GM19025 (cell line): Measurements from ENCODE around the gene REXO1.

ENCODE experiments used
- ATAC-seq: cut with Tn5 transposase; IDR thresholded peaks from one replicate; pipeline ENCODE4 v1.9.1; 2021; ENCODE audit warnings: mild to moderate bottlenecking, low read depth, moderate library complexity; ENCODE audit not compliant: unreplicated experiment

Gene REXO1

DNA sequence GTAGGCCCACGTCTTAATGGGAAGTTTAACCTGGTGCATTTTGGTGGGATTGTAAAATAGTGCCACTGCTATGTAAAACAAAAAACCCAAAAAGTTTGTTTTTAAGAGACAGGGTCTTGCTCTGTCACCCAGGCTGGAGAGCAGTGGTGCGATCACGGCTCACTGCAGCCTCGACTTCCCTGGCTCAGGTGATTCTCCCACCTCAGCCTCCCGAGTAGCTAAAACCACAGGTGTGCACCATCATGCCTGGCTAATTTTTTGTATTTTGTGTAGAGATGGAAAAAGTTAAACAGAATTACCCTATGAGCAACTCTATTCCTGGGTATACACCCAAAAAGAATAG, 820 bp upstream of the REXO1 start:
- ATAC-seq: no peak

DNA sequence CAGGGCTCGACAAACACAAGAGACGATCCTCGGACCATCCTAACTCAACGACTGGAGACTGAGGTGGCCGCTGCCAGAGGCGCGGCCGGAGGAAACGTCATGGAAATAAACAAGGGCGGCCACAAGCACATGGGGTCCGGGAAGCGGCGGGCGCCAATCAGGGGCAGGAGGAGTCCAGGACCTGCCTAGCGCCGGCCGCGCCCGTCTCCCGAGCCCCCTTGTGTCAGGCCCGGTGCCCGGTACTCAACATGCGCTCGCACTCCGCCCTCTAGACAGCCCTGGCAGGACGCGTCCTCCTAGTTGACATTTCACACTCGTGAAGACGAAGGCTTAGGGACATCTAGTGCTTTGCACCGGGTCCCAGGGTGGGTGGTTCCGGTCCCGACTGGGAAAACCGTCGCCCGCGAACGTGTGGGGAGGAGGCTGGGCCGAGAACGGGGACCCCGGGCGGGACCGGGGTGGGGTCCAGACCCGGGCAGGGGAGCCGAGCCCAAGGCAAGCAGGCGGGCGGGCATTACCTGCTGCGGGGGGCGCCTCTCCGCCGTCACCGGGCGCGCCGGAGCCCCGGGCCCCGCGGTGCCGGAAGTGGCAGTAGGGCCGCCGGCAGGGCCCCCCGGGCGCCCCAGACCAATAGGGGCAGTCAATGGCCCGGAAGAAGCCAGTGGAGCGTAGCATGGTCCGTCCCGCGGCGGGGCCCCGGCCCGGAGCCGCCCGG, 442 bp downstream of the REXO1 start:
- peak; percentile 28 for ATAC-seq

DNA sequence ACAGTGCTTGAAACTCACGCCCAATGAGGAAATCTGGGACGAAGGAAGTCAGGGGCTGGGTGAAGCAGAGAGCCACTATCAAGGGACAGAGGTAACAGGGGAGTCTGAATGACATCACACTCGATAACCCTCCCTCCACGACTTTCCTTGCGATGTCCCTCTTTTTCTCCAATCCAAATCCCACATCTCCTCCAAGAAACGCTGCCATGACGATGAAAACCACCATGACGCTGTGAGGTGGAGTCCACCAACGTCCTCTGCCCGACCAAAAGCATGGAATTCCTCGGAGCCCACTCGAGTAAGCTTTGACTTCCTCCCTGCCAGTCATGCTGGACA, 967 bp downstream of the REXO1 start:
- ATAC-seq: no peak

DNA sequence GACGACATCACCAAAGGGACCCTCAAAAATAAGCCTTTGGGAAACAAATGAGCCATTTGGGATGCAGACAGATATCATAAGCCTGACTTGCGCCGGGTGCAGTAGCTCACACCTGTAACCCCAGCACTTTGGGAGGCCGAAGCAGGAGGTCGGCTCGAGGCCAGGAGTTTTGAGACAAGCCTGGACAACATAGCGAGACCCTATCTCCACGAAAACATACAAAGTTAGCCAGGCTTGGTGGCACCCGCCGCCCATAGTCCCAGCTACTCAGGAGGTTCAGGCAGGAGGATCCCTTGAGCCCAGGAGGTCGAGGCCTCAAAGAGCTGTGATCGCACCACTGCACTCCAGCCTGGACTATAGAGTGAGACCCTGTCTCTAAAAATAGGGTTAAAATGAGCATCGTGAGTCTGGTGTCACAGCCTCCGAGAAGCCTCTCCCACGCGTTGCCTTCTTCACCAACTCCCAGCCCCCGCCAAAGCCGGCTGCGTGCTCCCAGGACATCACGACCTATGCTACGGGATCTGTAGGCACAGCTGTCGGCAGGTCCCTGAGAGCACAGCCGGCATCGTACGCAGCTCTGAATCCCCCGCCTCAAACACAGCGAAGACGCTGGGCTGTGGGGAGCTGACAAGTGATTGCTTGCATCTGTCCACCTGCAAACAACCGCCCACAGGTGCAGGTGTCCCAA, 1.6 kb downstream of the REXO1 start:
- no peak for ATAC-seq

DNA sequence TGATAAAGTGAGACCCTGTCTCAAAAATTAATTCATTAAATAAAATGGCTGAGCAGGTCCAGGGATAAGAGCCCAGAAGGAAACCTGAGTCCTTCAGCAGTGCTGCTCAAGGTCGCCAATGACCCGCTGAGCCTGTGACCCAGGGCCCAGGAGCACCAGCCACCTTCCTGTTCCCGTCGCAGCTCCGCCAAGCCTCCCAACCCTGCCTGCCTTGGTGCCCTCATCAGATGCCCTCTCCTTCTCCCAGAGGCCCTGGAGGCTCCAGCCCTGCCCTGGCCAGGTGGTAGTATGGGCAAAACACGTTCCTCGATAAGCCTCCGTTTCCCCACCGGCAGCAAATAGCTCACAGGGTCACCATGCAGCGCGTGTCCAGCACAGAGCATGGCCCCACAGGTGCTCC, 2.6 kb downstream of the REXO1 start:
- no peak for ATAC-seq

DNA sequence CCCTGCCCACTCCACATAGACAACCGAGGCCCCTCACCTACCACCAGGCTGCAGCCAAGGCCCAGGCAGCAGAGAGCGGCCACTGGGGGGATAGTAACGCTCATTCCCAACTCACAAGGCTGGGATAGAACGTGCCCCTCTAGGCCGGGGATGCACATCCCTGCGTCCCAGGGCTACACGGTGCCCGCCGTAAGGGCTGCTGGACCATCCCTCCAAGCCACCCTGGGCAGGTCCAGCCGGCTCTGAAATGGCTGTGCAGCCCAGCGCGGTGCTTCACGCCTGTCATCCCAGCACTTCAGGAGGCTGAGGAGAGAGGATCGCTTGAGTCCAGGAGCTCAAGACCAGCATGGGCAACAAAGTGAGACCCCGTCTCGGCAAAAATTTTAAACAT, 3.2 kb downstream of the REXO1 start:
- no peak for ATAC-seq

DNA sequence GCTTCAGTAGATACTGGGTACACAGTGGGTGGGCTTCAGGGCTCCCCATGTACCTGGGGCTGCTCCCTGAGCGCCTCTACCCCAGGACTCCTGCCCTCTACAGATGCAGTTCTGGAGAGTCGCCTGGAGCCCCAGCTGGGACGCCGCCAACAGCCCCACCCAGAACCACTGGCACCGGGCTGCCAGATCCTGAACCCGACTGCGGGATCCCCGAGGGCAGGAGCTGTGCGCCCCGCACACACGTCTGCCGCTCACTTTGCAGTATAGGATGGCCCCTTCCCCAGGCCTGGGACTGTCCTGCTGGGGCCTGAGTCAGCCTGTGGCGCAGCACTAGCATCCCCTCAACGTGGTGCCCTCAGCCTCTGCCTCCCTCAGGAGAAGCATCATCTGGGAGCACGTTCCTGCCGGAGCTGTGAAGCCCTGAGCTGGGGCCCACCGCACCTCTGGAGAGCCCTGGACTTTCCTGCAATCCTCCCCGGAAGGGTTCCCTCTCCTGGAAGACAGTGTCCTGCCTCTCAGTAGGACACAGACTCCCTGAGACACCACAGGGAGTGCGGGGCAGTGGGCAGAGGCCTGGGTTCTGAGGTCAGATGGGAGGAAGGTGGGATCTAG, 3.7 kb downstream of the REXO1 start:
- no peak for ATAC-seq

DNA sequence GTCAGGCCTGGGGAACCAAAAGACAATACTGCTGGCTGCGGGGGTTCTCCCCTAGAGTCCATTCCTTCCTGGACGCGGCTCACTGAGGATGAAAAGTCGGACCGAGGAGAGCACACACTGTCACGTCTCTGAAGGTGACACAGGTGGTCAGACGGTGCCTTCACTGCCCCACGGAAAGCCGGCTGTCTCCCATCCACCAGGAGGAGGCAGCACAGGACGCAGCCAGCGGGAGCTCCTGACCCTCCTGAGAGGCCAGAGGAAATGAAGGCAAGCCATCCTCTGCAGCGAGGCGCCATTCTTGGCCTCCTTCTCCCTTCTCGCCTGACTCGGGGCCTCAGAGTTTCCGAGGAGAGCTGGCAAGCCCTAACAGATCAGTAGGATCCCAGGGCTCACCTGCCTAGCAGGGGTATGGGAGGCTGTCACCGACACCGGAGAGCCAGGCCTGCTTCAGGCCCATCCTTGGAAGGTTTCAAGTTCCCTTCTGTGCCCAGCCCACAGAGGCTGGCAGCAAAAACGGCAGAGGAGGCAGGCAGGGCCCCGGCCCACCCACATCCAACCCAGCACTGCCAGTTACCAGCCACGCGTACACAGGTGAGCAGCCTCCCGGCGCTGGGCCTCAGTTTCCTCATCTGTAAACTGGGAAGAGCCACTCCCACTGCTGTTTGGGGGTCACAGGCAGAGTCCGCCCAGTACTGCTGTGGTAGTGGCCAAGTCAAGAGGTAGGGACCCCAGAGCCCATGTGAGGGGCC, 4.5 kb downstream of the REXO1 start:
- ATAC-seq: no peak

DNA sequence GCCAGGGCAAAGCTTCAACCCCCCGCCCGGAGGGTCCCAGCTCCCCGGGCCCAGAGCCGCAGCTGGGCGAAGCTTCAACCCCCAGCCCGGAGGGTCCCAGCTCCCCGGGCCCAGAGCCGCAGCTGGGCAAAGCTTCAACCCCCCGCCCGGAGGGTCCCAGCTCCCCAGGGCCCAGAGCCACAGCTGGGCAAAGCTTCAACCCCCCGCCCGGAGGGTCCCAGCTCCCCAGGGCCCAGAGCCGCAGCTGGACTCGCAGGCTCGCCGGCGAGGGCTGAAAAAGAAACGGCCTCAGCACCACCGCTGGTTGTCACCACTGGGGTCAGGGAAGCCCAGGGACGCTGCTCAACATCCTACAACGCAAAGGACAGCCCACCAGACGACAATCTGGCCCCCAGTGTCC, 5.2 kb downstream of the REXO1 start:
- ATAC-seq: no peak

DNA sequence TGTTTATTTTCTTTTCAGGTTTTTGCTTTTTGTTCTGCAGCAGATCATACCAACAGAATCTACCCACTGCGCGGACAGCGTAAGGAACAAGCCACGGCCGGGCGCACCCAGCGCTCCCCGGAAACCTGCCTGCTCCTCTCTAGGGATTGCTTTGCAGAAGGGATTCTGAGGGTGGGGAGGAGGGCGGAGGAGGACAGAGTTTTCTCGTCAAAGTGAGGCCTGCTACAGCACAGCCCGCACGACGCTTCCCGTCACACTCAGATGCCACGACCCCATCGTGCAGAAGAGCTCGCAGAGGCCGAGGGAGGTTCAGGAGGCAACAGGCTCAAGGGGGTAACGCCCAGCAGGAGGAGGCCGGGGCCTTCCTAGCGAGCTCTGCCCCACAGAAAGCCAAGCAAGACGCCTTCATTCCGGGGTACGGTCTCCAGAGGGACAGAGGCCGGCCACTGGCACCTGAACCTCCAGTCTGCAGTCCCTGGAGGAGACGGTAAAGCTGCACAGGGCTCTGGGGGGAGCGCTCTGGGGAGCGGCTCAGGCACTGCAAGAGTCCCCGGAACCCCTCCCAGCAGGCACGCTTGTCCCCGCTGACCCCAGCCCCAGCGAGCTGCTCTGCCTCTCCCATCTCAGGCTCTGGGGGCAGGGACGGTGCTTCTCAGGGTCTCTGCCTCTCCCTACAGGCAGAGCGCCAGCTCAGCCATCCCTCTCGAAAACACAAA, 6.9 kb downstream of the REXO1 start:
- no peak for ATAC-seq

DNA sequence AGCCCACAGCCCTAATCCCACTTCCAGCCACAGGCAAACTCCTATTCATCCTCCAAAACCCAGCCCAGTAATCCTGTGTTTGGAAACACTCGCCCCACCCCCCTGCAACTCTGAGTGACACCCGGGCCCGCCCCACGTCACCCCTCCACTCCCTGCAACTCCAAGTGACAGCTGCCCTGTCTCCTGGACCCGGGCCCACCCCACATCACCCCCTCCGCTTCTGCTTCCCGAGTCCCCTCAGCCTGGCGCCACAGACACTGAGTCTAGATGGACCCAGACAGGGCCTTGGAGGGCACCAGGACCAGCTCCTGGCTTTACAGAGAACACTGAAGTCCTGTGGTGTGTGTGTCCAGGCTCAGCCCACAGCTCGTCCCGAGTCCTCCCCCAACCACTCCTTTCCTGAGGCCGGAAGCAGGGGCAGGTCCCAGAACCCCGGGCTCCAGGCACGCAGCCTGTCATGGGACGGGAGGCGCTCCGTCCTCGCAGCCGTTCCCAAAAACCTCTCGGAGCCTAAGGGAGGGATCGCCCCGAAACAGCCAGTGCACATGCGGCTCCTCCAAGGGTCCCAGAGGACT, 7.7 kb downstream of the REXO1 start:
- no peak for ATAC-seq

DNA sequence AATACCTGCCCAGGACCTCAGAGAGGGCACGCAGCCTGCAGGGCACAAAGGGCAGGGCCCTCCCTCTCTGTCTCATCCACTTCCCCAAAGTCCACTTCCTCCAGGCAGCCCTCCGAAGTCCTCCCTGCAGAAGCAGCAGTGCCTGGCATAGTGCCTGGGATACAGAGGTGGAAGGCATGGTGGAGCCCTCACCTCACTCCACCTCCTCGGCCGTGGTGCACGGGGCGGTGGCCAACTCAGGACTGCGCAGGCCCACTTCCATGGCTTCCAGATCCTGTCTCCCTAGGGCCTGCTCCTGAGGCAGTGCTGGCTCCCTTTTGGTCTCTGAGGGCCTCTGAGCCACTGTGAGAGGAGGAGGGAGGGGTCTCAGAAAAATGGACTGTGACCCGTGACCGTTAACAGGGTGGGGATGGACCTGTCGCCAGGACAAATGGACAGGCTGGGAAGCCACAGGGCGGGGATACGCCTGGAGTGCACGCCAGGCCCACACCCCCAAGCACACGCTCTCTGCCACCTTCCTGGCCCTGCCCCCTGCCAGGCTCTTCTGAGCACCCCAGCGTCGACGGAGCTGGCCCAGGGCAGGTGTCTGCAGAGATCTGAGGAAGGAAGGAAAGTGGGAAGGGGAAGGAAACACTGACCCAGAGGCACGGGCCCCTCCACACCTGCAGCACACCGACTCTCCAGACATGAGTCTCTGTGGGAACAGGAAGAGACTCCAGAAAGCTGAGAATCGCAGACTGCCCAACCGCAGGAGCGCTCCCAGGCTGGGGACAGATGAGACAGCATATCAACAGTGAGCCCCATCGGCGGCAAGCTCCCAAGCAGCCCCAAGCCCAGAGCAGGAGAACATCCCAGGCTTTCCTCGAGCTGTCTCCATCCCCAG, 8.4 kb downstream of the REXO1 start:
- ATAC-seq: no peak

DNA sequence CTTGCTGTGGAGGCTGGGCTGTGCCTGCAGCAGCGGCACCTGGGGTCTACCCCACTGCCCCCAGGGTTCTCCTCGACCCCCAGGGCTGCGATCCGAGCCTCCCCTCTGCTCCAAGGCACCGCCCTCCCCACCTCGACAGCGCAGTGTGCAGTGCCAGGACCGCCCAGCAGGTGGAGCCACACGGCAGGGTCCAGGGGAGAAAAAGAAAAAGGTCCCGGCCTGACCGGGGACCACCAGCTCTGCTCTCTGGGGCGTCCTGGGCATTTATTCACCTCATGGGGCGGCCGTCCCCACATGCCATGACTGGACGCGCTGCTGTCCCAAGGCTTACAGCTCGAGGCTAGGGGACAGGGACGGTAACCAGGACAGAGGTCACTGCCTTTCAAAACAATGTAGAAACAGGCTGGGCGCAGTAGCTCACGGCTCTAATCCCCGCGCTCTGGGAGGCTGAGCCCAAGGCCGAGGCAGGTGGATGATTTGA, 10.6 kb downstream of the REXO1 start:
- no peak for ATAC-seq

DNA sequence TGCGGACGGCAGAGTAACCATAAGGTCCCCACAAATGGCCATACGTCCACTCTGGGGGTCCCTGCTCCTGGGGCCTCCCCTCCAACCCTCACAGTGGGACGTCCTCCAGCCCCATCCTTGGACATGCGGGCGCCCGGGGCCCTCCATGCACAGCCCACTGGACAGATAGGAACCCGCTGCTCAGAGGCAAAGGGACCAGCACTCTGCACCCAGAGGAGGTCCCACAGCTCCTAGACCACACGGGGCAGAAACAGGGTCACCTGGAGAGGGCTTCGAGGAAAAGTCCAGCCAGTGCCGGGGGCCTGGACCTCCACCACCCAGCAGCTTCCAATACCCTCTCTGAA, 11.1 kb downstream of the REXO1 start:
- ATAC-seq: no peak

DNA sequence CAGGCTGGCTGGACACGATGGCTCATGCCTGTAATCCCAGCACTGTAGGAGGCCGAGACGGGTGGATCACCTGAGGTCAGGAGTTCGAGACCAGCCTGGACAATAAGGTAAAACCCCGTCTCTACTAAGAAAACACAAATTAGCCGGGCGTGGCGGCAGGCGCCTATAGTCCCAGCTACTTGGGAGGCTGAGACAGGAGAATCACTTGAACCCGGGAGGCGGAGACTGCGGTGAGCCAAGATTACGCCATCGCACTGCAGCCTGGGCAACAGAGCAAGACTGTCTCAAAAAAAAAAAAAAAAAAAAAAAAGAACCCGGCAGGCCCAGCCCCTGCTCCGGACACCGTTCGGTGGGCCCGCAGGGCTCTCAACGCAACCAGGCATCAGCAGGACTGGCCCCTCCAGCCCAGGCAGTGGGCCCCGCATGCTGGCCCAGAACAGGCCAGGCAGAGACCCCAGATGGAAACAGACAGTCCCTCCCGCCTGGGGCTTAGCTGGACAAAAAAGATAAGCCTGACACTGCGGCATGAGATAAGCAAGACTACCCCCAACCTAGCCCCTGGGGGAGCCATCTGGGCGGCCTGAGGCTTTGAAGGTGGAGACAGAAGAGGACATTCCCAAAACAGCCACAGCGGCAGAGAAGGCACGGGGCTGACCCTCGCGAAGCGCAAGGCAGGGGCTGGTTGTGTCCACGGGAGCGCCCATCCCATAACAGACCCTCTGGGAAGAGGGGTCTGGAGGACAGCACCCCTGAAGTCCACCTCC, 11.6 kb downstream of the REXO1 start:
- ATAC-seq: no peak

DNA sequence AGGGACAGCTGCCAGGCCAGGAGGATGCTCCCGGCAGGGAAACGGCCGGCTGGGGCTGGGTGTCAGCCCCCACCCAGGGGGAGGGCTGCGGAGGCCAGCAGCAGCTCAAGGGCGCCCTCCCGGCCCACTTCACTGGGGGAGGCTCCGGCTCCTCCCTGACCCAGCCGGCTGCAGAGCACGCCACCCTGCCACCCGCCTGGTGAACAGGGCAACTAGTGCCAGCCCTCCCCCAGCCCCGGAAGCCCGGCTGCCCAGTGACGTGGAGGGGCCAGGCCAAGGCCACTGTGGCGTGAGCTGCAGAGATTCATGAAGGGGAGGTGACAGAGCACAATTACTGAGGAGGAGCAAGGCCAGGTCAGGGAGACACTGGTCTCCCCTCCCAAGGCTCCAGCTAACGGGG, 14.7 kb downstream of the REXO1 start:
- ATAC-seq: no peak

DNA sequence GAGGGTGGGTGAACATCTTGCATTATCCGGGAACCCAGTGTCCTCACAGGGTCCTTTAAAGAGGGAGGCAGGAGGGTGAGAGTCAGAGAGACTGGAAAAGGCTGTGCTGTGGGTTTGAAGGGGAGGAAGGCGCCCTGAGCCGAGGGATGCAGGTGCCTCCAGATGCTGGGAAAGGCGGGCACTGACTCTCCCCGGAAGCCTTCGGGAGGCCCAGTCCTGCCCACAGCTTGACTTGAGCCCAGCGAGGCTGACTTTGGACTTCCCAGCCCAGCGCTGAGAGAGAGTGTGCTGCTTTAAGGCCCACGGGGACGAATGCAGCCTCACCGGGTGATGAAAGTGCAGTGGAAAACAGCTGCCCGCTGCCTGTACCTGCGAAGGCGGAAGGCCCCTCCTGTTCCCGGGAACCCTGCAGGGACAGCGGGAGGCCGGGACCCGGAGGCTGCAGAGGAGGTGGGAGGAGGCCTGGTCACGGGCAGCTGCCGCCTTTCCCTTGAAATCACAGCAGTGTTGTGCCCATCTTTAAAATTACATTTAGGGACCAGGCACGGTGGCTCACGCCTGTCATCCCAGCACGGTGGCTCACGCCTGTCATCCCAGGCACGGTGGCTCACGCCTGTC, 16.1 kb downstream of the REXO1 start:
- ATAC-seq: no peak

DNA sequence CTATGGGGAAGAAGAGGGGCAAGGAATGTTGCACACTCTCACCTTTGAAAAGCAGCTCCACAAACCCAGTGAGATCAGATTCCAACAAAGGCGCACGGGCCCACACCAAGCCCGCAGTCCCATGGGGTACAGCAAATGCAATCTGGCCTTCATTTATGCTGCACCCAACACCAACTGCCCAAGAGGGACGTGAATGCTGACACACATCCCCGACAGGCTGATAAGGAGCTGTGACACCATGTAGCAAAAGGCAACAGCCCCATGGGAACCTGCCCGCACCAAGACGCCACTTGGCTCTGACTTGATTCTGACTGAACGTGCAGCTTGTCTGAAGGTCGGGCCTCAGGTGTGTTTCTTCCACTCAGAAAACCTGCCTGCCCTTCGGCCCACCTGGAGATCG, 17.3 kb downstream of the REXO1 start:
- ATAC-seq: no peak
